ENCODE measurements around the gene ZNF641. TPM values are rescaled to one million over a fixed set of nuclear protein-coding genes. Genes with fewer than 3 reads are reported as not detected.
A peak's percentile ranks its signal among the peaks of the same experiment; 100 is the strongest.

Gene ZNF641
- total and polyA plus RNA-seq, 7 experiments from 2014 or later = 13.4 to 50.3 (median 26.9) TPM

DNA sequence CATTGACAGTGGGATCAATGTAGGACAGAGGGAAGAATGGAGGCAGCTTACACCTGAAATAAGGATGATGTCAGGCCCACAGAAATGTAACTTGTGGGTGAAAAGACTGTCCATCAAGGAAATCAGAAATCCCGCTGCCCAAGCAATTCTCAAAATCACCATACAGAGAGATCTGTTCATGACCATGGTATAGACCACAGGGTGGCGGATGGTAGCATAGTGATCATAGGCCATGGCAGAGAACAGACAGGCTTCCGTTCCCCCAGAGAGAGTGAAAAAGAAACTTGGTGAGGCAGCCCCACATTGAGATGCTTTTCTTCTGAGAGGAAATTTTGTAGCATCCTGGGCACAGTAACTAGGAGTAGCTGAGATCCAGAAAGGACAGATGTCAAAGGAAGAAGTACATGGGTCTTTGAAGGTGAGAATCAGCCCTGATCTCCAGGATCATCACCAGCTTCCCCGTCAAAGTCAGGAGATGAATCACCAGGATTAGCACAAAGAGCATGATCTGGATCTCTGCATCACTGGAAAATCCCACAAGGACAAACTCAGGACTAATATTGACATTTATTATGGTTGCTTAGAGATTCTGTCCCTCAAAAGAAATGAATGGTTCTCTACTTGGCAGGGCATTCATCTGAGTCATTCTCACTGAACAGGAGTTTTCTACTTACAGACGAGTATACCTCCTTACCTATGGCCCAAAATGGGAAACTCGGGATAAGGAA lies 5.5 kb upstream of the ZNF641 start:
- no peak overlapping the region for H3K4me3 Mint-ChIP-seq
- no peak overlapping the region for H3K4me3 ChIP-seq (ENCODE audit: low read length)
- H3K27me3 Mint-ChIP-seq = peaks cover 0 to 9% (median 0%) of the 10 kb centered on the region in 5 donors
- H3K27me3 ChIP-seq (ENCODE audit: control insufficient read depth in 2 of 2, insufficient read depth in 2 of 2, low read length in 2 of 2) = peaks cover 0 to 5% of the 10 kb centered on the region in 2 donors
- CTCF ChIA-PET = no interaction called here
- no peaks in the 10 kb centered on the region for H3K9me3 ChIP-seq (ENCODE audit: control insufficient read depth in 2 of 3, low read length in 3 of 3)
- POLR2A ChIA-PET = no interaction called here
- no peak overlapping the region for H3K27ac ChIP-seq (ENCODE audit: low read depth, low read length)
- intact Hi-C loops (cut with micrococcal nuclease) = loop anchor here (10.0 kb wide), 2 partner anchors 359 to 451 kb away; partner anchors contain the start of genes CCNT1 (in 1 of the 2) and VDR (in 1 of the 2)
- DNase-seq (no peak), ATAC-seq (no peak)
- no peaks in the 10 kb centered on the region for H3K36me3 Mint-ChIP-seq
- peaks cover 2 to 14% (median 10%) of the 10 kb centered on the region in 7 donors for H3K4me1 Mint-ChIP-seq
- peaks cover 0 to under 1% (median 0%) of the 10 kb centered on the region in 3 experiments for H3K36me3 ChIP-seq (ENCODE audit: control insufficient read depth in 2 of 3, insufficient read depth in 3 of 3, low read length in 3 of 3)
- H3K9me3 Mint-ChIP-seq = peaks cover 0 to 1% (median 0%) of the 10 kb centered on the region in 11 donors
- no peak overlapping the region for H3K27ac Mint-ChIP-seq
- no peaks in the 10 kb centered on the region for H3K4me1 ChIP-seq (ENCODE audit: control insufficient read depth in 2 of 2, insufficient read depth in 2 of 2, low read length in 2 of 2)

DNA sequence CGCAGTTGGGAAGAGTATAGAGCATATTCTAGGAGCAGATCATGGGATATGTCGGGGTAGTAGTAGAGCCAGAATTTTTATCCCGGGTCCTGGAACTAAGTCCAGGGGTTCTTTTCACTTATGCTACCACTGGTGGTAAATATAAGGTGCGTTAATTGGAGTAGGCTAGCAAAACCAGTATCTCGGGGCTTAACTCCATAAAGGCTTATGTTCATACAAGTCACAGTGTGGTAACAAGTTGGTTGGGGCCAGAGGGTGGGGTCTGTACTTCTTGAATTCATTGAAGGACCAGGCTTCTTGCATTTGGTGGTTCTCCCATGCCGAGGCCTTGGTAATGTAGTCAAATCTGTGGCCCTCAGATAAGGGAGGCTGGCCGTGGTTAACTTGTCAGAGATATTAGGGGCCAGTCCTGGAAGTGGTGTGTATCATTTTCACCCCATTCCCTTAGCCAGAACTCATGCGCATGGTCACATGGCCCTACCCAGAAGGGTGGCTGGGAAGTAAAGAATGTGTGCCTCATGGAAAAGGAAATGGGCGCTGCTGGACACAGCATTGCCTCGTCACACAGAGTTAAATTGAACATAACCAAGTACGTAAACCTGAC lies 1.5 kb upstream of the ZNF641 start:
- Histone ChIP-seq H3K4me3 (ENCODE audit: low read length) (no peak overlapping the region), H3K27me3 (ENCODE audit: control insufficient read depth in 2 of 2, insufficient read depth in 2 of 2, low read length in 2 of 2) (peaks cover 0 to 5% of the 10 kb centered on the region in 2 donors), H3K4me1 (ENCODE audit: control insufficient read depth in 2 of 2, insufficient read depth in 2 of 2, low read length in 2 of 2) (peaks cover 14 to 25% of the 10 kb centered on the region in 2 donors), H3K27ac (ENCODE audit: low read depth, low read length) (no peak overlapping the region), H3K9me3 (ENCODE audit: control insufficient read depth in 2 of 3, low read length in 3 of 3) (no peaks in the 10 kb centered on the region), H3K36me3 (ENCODE audit: control insufficient read depth in 2 of 3, insufficient read depth in 3 of 3, low read length in 3 of 3) (peaks cover 3 to 19% (median 3%) of the 10 kb centered on the region in 3 experiments)
- Mint-ChIP-seq H3K4me3 (peak overlapping the region in 4 of 10 donors; percentile 41 to 98 (median 72)), H3K4me1 (peaks cover 23 to 45% (median 40%) of the 10 kb centered on the region in 7 donors), H3K27ac (peak overlapping the region in 1 of 9 donors; percentile 80), H3K36me3 (peaks cover 5 to 22% (median 10%) of the 10 kb centered on the region in 5 donors), H3K9me3 (no peaks in the 10 kb centered on the region), H3K27me3 (peaks cover 0 to 12% (median 0%) of the 10 kb centered on the region in 5 donors)
- intact Hi-C loops (cut with micrococcal nuclease) = loop anchor here (5.0 to 10.0 kb wide), 7 partner anchors 95 to 447 kb away; partner anchors contain the start of genes CCNT1 (in 2 of the 2), CCDC184 (in 1 of the 2), SENP1 (in 1 of the 2) and TMEM106C (in 1 of the 2)
- ATAC-seq (no peak), DNase-seq (no peak)
- ChIA-PET POLR2A (no interaction called here), CTCF (no interaction called here)

DNA sequence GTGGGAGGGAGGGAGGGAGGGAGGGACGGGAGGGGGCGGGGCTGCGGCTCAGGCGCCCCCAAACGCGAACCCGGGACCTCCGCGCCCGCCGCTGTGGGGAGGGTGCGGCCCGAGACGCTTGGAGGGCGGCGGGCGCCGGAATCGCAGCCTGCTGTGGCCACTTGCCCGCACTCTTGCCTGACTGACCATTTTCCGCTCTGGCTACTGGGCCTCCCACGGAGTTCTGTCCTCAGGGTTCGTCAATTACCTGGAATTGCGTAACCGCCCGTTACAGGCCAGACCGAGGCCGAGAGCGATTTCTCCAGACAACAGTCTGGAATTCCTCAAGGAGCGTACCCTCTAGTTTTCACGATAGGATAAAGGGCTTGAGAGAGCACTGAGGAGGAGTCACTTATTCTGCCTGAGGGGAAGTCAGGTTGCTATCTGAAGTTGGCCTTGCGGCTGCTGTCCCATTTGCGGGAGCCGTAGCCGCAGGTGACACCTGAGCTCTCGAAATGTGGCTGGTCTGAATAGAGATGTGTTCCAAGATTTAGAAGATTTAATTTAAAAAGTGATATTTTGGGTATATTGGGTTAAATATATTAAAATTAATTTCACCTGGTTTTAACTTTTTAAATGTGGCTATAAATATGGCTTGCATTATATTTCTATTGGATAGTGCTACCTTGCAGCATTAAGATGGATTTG lies 446 bp upstream of the ZNF641 start:
- Mint-ChIP-seq H3K4me1 (peaks cover 25 to 54% (median 48%) of the 10 kb centered on the region in 7 donors), H3K27me3 (peaks cover 0 to 12% (median 0%) of the 10 kb centered on the region in 5 donors), H3K27ac (peak overlapping the region; percentile 74 to 94 (median 87)), H3K9me3 (no peaks in the 10 kb centered on the region), H3K4me3 (peak overlapping the region; percentile 79 to 98 (median 88)), H3K36me3 (peaks cover 8 to 33% (median 20%) of the 10 kb centered on the region in 5 donors)
- CTCF ChIA-PET = no interaction called here
- DNase-seq (peak in 1 of 9 donors; percentile 8), ATAC-seq (no peak)
- Histone ChIP-seq H3K27me3 (ENCODE audit: control insufficient read depth in 2 of 2, insufficient read depth in 2 of 2, low read length in 2 of 2) (peaks cover 0 to 5% of the 10 kb centered on the region in 2 donors), H3K9me3 (ENCODE audit: control insufficient read depth in 2 of 3, low read length in 3 of 3) (no peaks in the 10 kb centered on the region), H3K4me1 (ENCODE audit: control insufficient read depth in 2 of 2, insufficient read depth in 2 of 2, low read length in 2 of 2) (peaks cover 14 to 25% of the 10 kb centered on the region in 2 donors), H3K4me3 (ENCODE audit: low read length) (peak overlapping the region; percentile 70), H3K36me3 (ENCODE audit: control insufficient read depth in 2 of 3, insufficient read depth in 3 of 3, low read length in 3 of 3) (peaks cover 3 to 30% (median 8%) of the 10 kb centered on the region in 3 experiments), H3K27ac (ENCODE audit: low read depth, low read length) (peak overlapping the region; percentile 91)
- intact Hi-C loops (cut with micrococcal nuclease) = loop anchor here (1.0 to 10.0 kb wide), 14 partner anchors 54 to 446 kb away; partner anchors contain the start of genes ASB8 (in 2 of the 2), CCNT1 (in 2 of the 2), SENP1 (in 2 of the 2) and CCDC184 (in 1 of the 2)
- POLR2A ChIA-PET = interaction anchor here (1.9 to 2.7 kb wide), 2 partner anchors 152 to 194 kb away, joined by 8 to 31 read pairs; partner anchors contain the start of gene ASB8

DNA sequence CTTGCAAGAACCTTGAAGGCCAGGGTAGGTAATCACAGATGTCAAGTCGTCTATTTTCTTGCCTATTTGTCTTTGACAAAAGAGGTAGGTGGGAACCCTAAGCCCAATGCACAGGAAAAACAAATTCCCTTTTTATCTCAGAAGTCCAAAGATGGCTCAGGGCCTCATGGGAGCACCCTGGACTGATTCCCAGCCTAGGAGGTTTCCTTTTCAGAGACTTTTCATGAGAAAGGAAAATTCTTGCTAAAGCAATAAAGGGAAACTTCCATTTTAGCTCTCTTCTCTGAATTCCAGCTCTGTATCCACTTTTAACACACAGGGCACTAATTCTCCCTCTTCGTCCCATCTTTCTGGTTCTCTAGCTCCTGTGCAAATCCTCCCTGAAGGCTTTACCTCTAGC lies 1.2 kb downstream of the ZNF641 start:
- no peak for ATAC-seq
- Histone ChIP-seq H3K27ac (ENCODE audit: low read depth, low read length) (peak overlapping the region; percentile 92), H3K27me3 (ENCODE audit: control insufficient read depth in 2 of 2, insufficient read depth in 2 of 2, low read length in 2 of 2) (peaks cover 0 to 5% of the 10 kb centered on the region in 2 donors), H3K4me1 (ENCODE audit: control insufficient read depth in 2 of 2, insufficient read depth in 2 of 2, low read length in 2 of 2) (peaks cover 14 to 25% of the 10 kb centered on the region in 2 donors), H3K4me3 (ENCODE audit: low read length) (peak overlapping the region; percentile 77), H3K36me3 (ENCODE audit: control insufficient read depth in 2 of 3, insufficient read depth in 3 of 3, low read length in 3 of 3) (peaks cover 7 to 47% (median 20%) of the 10 kb centered on the region in 3 experiments), H3K9me3 (ENCODE audit: control insufficient read depth in 2 of 3, low read length in 3 of 3) (no peaks in the 10 kb centered on the region)
- Mint-ChIP-seq H3K4me3 (peak overlapping the region; percentile 91 to 99 (median 96)), H3K9me3 (no peaks in the 10 kb centered on the region), H3K27me3 (peaks cover 0 to 12% (median 0%) of the 10 kb centered on the region in 5 donors), H3K27ac (peak overlapping the region in 8 of 9 donors; percentile 89 to 99 (median 96)), H3K4me1 (peaks cover 28 to 70% (median 49%) of the 10 kb centered on the region in 7 donors), H3K36me3 (peaks cover 22 to 49% (median 31%) of the 10 kb centered on the region in 5 donors)
- intact Hi-C loops (cut with micrococcal nuclease) = no loop called here
- ChIA-PET POLR2A (interaction anchor here (0.9 to 2.7 kb wide), 4 partner anchors 60 to 192 kb away, joined by 3 to 31 read pairs (median 7); partner anchors contain the start of gene ASB8), CTCF (no interaction called here)
- no peak for DNase-seq

DNA sequence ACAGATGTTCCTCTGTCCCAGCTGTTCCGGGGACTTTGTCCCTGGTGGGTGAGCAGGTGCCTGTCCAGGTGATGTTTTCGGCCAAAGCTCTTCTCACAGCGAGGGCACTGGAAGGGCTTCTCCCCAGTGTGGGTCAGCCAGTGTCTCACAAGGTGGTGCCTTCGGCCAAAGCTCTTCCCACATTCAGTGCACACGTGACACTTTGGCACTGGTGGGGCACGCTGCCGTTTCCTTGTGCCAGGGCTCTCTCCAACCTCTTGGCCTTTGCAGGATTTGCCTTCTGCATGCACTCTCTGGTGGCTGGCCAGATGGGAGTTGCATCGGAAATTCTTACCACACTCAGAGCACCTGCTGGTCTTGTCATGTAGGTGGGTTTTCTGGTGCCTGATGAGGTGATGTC lies 7.7 kb downstream of the ZNF641 start:
- Mint-ChIP-seq H3K4me3 (peak overlapping the region in 1 of 10 donors; percentile 25), H3K27me3 (no peaks in the 10 kb centered on the region), H3K36me3 (peaks cover 36 to 90% (median 73%) of the 10 kb centered on the region in 5 donors), H3K4me1 (peaks cover 13 to 59% (median 37%) of the 10 kb centered on the region in 7 donors), H3K27ac (peak overlapping the region in 2 of 9 donors; percentile 17 to 30), H3K9me3 (peaks cover 0 to 39% (median 10%) of the 10 kb centered on the region in 11 donors)
- intact Hi-C loops (cut with micrococcal nuclease) = no loop called here
- ATAC-seq (no peak), DNase-seq (no peak)
- peaks cover 12 to 66% (median 36%) of the 10 kb centered on the region in 3 experiments for H3K36me3 ChIP-seq (ENCODE audit: control insufficient read depth in 2 of 3, insufficient read depth in 3 of 3, low read length in 3 of 3)
- ChIA-PET POLR2A (interaction anchor here (0.6 to 1.9 kb wide), 2 partner anchors 144 to 181 kb away, joined by 3 to 6 read pairs; no protein-coding TSS in a partner anchor), CTCF (no interaction called here)
- no peaks in the 10 kb centered on the region for H3K27me3 ChIP-seq (ENCODE audit: control insufficient read depth in 2 of 2, insufficient read depth in 2 of 2, low read length in 2 of 2)
- no peak overlapping the region for H3K27ac ChIP-seq (ENCODE audit: low read depth, low read length)
- no peak overlapping the region for H3K4me3 ChIP-seq (ENCODE audit: low read length)
- no peaks in the 10 kb centered on the region for H3K9me3 ChIP-seq (ENCODE audit: control insufficient read depth in 2 of 3, low read length in 3 of 3)
- H3K4me1 ChIP-seq (ENCODE audit: control insufficient read depth in 2 of 2, insufficient read depth in 2 of 2, low read length in 2 of 2) = peaks cover 0 to 6% of the 10 kb centered on the region in 2 donors

DNA sequence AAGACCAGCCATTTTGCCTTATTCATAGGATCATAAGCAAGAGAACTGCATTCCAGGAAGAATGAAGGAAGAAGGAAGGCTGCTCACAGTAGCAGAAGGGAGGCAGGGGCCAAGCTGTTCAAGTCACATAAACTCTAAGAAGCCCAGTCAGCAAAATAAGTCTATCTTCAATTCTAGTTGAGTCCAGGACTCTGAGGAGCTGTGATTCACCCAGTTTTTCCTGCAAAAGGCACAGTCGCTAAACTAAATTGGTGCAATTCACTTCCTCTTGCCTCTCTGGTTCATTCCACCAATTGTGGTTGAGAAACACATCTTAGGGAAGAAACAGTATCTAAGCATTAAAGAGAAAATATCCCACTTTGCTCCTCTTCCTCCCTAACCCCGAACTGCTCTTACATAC lies 9.8 kb downstream of the ZNF641 start:
- POLR2A ChIA-PET = interaction anchor here (0.7 kb wide), 1 partner anchor 1604 kb away, joined by 3 read pairs; no protein-coding TSS in a partner anchor
- Mint-ChIP-seq H3K36me3 (peaks cover 40 to 73% (median 60%) of the 10 kb centered on the region in 5 donors), H3K4me1 (peaks cover 10 to 46% (median 27%) of the 10 kb centered on the region in 7 donors), H3K27me3 (no peaks in the 10 kb centered on the region), H3K4me3 (no peak overlapping the region), H3K9me3 (peaks cover 0 to 41% (median 10%) of the 10 kb centered on the region in 11 donors), H3K27ac (peak overlapping the region in 3 of 9 donors; percentile 1 to 44 (median 43))
- no peaks in the 10 kb centered on the region for H3K4me1 ChIP-seq (ENCODE audit: control insufficient read depth in 2 of 2, insufficient read depth in 2 of 2, low read length in 2 of 2)
- intact Hi-C loops (cut with micrococcal nuclease) = no loop called here
- no peaks in the 10 kb centered on the region for H3K9me3 ChIP-seq (ENCODE audit: control insufficient read depth in 2 of 3, low read length in 3 of 3)
- ATAC-seq (no peak), DNase-seq (no peak)
- no peak overlapping the region for H3K4me3 ChIP-seq (ENCODE audit: low read length)
- H3K36me3 ChIP-seq (ENCODE audit: control insufficient read depth in 2 of 3, insufficient read depth in 3 of 3, low read length in 3 of 3) = peaks cover 9 to 46% (median 28%) of the 10 kb centered on the region in 3 experiments
- CTCF ChIA-PET = no interaction called here
- H3K27ac ChIP-seq (ENCODE audit: low read depth, low read length) = peak overlapping the region; percentile 2
- H3K27me3 ChIP-seq (ENCODE audit: control insufficient read depth in 2 of 2, insufficient read depth in 2 of 2, low read length in 2 of 2) = no peaks in the 10 kb centered on the region
